Stimulated activated CD4-positive, alpha-beta T cell treated with anti-CD3 and anti-CD28 coated beads, Interleukin-1b, Interleukin-23, amount 100 ng/mL, for 1 hour (primary cell): ENCODE results near the gene MICAL1.

Experiments
- DNase-seq, 2 donors: peaks; one replicate each; pipeline ENCODE4 v3.0.0-alpha.2; 2020; ENCODE audit warnings: low read depth in 2 of 2

The MICAL1 gene

GRCh38 chr6:109455437-109456110, at the start of gene MICAL1:
Gene MICAL1 (minus strand): TSS chr6:109455772. CDS start chr6:109454196, 1,576 bp downstream.
- DNase-seq: peak in 1 of 2 donors; percentile 41

GRCh38 chr6:109503327-109504224, 48.0 kb upstream of the MICAL1 start:
- DNase-seq: no peak

GRCh38 chr6:109498936-109499335, 43.4 kb upstream of the MICAL1 start:
- no peak for DNase-seq

- no peak for DNase-seq
These were observed 42.5 kb upstream of the MICAL1 start for GRCh38 chr6:109498052-109498451.

GRCh38 chr6:109496036-109496772, 40.6 kb upstream of the MICAL1 start:
- no peak for DNase-seq

- DNase-seq: no peak
These were observed 38.3 kb upstream of the MICAL1 start for GRCh38 chr6:109493865-109494264.

- no peak for DNase-seq
These were observed 35.8 kb upstream of the MICAL1 start for GRCh38 chr6:109491207-109491938.

- DNase-seq: no peak
These were observed 35.1 kb upstream of the MICAL1 start for GRCh38 chr6:109490713-109491112.

GRCh38 chr6:109488001-109488400, 32.4 kb upstream of the MICAL1 start:
- no peak for DNase-seq

GRCh38 chr6:109486068-109486467, 30.5 kb upstream of the MICAL1 start:
- no peak for DNase-seq

- no peak for DNase-seq
These were observed 29.8 kb upstream of the MICAL1 start for GRCh38 chr6:109485266-109485935.

GRCh38 chr6:109484122-109484521, 28.6 kb upstream of the MICAL1 start:
- DNase-seq: no peak

GRCh38 chr6:109483735-109484057, 28.1 kb upstream of the MICAL1 start:
- no peak for DNase-seq

GRCh38 chr6:109482905-109483734, 27.5 kb upstream of the MICAL1 start, which contains the start of gene ZBTB24:
Gene ZBTB24 (minus strand): TSS chr6:109483219. CDS start chr6:109482026, 1,193 bp downstream.
- peak; percentile 69 to 71 for DNase-seq

- DNase-seq: no peak
These were observed 25.5 kb upstream of the MICAL1 start for GRCh38 chr6:109480993-109481480.

GRCh38 chr6:109478841-109479624, 23.5 kb upstream of the MICAL1 start:
- no peak for DNase-seq

GRCh38 chr6:109478222-109478805, 22.7 kb upstream of the MICAL1 start:
- no peak for DNase-seq

- no peak for DNase-seq
These were observed 22.2 kb upstream of the MICAL1 start for GRCh38 chr6:109477725-109478124.

GRCh38 chr6:109477184-109477583, 21.6 kb upstream of the MICAL1 start:
- DNase-seq: no peak
